HG02623 (cell line): ENCODE data around the gene UBE2E2.

Experiments
- ATAC-seq: cut with Tn5 transposase; IDR thresholded peaks from one replicate; pipeline ENCODE4 v1.9.1; 2021; ENCODE audit warnings: moderate library complexity; ENCODE audit not compliant: unreplicated experiment

The UBE2E2 gene

DNA sequence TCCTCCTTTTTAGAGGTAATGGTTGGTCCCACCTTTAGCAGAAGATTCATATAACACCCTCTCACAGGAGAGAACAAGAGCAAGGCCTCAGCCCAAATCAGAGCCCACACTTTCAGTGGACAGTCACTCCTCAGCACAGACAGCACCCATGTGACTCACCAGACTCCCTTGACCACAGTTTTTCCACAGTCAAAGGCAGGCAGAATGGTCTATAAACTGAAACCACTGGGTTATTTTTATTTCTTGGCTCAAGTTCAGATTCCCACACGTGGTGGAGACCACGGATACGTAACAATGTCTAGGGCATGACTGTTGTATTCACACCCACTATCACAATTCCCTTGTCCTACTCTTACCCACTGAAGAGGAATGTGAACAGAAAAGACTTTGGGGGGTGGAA lies 364.8 kb downstream of the UBE2E2 start:
- peak; percentile 54 for ATAC-seq

DNA sequence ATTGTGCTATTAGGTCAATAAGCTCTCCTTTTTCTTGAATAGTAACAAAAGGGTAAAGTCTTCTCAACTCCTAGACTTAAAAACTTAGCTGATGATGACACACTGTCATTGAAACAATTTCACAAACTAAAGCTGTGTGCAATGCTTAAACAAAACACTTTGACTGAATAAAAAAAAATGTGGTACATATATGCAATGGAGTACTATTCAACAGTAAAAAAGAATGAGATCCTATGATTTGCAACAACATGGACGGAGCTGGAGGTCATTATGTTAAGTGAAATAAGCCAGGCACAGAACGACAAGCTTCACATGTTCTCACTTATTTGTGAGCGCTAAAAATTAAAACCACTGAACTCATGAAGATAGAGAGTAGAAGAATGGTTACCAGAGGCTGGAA lies 370.7 kb downstream of the UBE2E2 start:
- ATAC-seq, result no peak

GRCh38 chr3:23574822-23575315 lies 371.7 kb downstream of the UBE2E2 start:
- no peak for ATAC-seq

GRCh38 chr3:23575697-23576096 lies 372.6 kb downstream of the UBE2E2 start:
- no peak for ATAC-seq

GRCh38 chr3:23576379-23576959 lies 373.3 kb downstream of the UBE2E2 start:
- ATAC-seq, result no peak

GRCh38 chr3:23580096-23580713 lies 377.1 kb downstream of the UBE2E2 start:
- no peak for ATAC-seq

- ATAC-seq, result no peak
Observed at GRCh38 chr3:23583980-23584740, 381.0 kb downstream of the UBE2E2 start.

DNA sequence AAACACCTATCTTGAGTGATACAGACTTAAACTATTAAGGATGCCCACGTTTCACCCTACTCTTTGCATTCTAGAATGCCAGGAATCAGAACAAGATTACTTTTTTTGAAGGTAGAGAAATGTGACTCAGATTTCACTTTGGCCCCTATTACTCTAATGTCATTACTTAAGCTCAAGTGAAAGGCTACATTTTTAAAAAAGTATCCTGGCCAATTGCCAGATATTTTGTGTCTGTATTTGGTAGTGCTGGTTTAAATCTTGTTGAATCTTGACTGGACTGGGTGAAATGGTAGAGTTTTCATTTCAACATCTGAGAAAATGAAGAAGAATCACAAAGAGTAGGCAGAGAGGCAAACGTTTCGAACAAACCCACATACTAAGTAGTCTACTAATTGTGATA lies 384.4 kb downstream of the UBE2E2 start:
- no peak for ATAC-seq

DNA sequence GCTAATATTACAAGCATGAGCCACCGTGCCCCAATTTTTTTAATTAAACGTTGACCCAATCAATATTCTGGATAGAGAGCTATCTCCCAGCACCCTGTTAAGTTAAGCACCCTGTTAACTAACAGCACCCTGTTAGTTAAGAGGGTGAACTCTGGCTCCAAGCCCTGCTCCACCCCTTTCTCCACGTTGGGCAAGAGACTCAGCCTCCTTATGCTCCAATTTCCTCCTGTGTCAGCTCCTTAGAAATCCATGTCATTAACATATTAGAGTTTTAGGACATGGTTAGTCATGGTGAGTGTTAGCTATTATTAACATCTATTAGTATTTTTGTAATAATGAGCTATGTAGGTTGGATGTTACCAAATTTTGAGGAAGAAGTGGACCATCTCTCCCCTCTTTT lies 385.4 kb downstream of the UBE2E2 start:
- ATAC-seq, result no peak

DNA sequence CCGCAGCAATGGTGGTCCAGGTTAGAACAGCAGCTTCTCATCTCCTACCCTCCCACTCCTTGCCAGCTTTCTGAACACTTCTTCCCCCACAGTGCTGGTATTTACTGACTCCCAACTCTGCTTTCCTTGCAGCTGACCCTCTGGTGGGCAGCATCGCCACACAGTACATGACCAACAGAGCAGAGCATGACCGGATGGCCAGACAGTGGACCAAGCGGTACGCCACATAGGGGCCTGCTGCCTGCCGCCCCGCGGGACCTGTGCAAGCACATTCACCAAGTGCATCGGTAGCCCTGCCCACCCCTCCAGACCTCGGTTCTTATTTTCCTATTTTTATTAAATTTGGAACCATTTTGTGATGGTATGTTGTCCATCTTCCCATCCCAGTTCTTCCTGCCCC lies 386.5 kb downstream of the UBE2E2 start:
- ATAC-seq, result no peak

DNA sequence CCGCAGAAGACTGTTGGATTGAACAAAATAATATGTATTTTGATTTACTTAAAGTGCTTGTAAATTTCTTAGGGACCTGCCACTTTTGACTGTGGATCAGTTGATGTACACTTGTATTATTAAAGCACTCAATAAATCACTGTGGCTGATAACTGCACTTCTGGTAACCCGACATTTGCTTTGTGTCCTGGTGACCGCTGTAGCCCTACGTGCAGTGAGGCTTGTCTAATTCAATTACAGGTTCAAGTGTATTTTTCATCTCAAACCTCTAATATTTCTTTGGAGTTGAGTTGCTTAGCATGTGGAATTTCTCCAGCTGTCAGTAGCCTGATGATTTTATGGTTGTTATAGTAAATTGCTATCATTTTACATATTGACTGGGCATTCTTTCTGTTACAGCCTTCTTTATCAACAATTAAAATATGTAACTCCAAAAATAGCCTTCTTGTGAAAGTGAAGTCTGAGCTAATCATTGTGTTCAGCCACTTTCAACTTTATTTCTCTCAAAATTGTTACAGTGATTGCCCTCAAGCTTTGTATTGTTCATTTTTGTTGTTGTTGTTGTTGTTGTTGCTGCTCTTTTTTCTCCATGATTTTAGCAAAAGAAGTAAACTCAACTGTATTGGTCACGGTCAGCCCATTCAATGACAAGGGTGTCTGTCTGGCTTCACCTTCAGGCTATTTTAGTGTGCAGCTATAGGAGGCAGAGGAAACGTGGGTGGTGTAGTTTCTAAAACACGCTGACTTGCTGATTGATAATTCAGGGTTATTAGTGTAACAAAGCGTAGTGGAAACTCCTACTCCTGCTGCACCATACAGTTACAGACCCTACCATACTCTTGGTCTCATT lies 387.5 kb downstream of the UBE2E2 start:
- peak; percentile 87 for ATAC-seq

GRCh38 chr3:23591374-23591773 lies 388.2 kb downstream of the UBE2E2 start:
- no peak for ATAC-seq

DNA sequence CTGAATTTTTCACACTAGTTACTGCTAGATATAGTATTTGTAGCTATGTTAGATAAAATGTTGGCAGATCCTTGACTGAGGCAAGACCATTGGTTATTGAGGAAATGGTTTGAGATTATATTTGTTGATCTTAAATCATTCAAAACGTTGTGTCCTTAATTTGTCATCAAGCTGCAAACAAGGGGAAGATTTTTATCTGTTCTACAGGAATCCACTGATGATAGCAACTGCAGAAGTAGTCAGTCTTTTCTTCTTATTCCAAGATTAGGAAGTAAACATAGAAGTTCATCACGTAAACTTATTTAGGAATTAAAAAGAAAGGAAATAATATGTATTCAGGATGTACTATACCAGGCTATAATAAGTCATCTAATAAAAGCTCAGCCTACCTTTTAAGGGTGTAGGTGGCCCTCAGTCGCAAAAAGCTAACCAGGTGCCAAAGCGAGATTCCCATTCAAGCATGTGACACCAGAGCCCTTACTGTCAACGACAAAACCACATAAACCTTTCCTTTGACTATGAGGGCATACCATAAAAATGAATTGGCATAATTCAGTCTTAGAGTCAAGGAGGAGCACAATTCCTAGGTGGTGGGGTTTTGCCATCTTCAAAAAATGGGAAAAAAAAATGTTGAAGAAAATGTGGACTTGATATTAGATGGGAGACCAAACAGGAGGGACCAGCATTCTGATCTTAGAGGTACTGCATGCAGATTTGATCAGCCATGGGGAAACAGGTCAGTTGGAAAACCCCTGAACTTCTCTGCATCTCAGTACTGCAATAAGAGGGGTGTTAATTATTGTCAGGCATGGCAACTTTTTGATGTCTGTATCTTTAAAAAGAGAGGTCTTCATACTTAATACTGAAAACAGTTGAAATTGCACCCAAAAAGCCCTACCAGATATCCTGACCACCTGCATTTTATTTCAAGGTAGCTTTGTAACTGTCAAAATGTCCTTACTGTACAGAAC lies 390.1 kb downstream of the UBE2E2 start:
- ATAC-seq, result peak; percentile 42

DNA sequence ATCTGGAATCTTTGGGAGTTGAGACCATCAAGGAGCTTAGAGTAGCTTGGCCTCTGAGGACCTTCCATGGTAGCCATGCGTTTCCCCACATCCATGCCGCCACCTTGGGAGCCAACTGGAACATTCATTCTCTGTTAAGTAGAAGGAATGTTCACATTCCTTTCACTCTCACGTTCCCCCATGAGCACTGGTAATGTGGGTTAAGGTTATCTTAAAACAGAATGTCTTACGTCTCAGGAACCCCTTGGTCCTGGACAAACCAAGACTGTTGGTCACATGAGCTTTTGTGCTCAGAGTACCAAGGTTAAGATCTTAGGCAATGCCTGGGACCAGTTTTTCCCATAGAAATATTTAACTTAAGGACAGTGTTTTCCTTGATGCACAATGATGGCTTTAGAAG lies 390.9 kb downstream of the UBE2E2 start:
- ATAC-seq, result no peak

DNA sequence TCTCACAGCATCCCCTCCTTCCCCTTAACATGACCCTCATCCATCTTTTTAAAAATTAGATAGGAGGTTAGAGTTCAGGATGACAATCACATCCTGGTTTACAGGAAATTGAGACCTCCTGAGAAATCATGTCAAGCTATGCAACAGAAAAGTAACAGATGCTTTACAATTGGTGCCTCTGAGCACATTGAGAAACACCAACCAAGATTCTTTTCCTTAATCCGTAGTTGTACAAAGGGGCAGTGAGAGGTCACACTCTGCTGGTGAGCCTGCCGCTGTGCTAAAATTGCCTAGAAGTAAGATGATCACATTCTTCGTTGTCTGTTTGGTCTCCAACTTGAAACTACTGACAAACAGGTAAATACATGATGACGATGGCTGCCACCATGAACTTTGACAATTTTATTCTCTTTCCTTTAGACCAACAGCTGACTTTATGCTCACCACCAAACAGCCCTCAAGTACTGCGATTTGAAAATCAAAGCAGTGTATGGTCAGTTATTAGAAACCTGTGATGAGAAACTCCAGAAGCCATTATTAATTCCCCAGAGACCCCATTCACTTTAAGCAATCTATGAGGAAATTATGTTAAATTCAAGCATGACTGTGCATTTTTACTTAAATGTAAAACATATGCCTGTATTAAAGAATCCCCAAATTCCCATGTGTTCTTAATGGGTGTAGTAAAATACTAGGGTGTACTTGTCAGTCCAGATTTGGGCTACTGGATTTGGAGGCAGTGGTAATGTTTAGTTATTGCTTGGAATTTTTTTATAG lies 392.0 kb downstream of the UBE2E2 start:
- ATAC-seq, result no peak

GRCh38 chr3:23595851-23596250 lies 392.7 kb downstream of the UBE2E2 start:
- ATAC-seq, result no peak

DNA sequence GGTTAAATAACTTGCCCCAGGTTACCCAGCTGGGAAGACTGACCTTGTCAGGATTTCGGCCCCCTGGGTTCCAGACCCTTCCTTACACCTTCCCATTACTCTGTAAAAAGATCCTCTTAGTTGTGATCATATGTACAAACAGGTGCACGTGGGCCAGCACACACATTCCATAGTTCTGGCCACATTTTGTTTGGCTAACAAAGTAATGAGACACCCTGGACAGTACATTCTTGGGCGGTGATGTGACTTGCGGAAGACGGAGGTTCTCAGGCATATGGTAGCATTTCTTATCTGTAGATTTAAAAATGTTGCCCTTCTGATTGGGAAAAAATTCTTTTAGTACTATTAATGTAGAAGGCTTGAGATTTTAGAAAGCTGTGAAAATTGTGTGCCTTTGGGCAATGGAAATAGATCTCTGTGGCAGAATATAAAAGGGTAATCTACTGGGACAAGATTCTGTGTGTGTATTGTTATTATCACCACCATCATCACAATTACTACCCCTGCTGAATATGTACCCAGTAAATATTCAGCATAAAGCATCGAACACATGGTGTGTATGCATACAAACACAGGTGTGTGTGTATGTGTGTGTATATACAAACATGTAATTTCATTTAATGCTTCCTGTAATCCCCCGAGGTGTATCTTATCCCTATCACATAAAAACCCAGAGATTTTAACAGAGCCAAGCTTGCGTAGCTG lies 397.2 kb downstream of the UBE2E2 start:
- ATAC-seq, result no peak

DNA sequence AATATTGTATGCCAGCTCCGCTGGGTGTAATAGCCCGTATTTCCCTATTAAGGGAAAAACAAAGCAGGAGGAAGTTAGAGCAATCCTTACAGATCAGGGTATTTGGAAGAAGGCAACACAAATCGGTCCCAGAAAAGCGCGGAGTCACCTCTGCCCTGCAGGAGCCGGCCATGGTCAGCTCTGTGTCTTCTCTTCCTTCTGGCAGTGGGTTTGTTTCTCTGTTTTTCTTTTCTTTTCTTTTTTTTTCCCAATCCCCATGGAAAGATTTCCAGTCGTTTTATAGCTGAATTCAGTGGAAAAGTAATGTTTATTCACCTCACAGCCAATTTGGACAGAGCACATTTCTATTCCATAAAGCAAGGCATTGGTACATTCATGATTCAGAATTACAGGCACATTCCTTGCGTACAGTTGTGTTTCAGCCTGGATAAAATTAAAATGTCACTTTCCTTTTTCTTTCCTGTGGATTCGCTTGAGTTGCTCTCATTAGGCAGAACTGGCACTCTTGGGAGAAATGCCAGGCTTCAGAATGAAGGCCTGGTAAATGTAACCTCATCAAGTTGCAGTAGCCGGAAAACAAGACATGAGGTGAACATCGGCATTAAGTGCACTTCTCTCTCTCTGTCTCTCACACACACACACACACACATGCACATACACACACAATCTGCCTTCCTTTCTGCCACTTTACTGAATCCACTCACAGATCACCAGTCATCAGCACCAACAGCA lies 398.1 kb downstream of the UBE2E2 start:
- no peak for ATAC-seq
